Activated naive CD8-positive, alpha-beta T cell treated with anti-CD3 and anti-CD28 coated beads, Interleukin-2, amount 50 U/mL, for 24 hours (primary cell): ENCODE measurements around the gene ZG16.
A peak's percentile ranks its signal among the peaks of the same experiment; 100 is the strongest.

Experiments
- ATAC-seq: fragments of 150-1000 bp; cut with Tn5 transposase; one replicate; pipeline ENCODE4 v1.10.0; 2021
- DNase-seq: peaks from one replicate; pipeline ENCODE4 v3.0.0; 2021
- H3K27ac Mint-ChIP-seq: one replicate; pipeline ENCODE4 v1.8.0; 2021; ENCODE audit warnings: mild to moderate bottlenecking, mixed read lengths
- H3K27me3 Mint-ChIP-seq: one replicate; pipeline ENCODE4 v1.8.0; 2021; ENCODE audit warnings: mixed read lengths
- H3K36me3 Mint-ChIP-seq: one replicate; pipeline ENCODE4 v1.8.0; 2021; ENCODE audit warnings: low read depth, mixed read lengths
- H3K4me1 Mint-ChIP-seq: one replicate; pipeline ENCODE4 v1.8.0; 2021; ENCODE audit warnings: mixed read lengths
- H3K4me3 Mint-ChIP-seq: one replicate; pipeline ENCODE4 v1.8.0; 2021; ENCODE audit warnings: mild to moderate bottlenecking, moderate library complexity, mixed read lengths
- H3K9me3 Mint-ChIP-seq: one replicate; pipeline ENCODE4 v1.8.0; 2021; ENCODE audit warnings: mixed read lengths

ZG16 gene

GRCh38 chr16:29806641-29807425 is 28.8 kb downstream of the ZG16 start:
- ATAC-seq: no peak
- Mint-ChIP-seq H3K36me3 (peaks cover 53% of the 10 kb centered on the region), H3K27me3 (no peaks in the 10 kb centered on the region), H3K27ac (peak overlapping the region; percentile 98), H3K4me3 (peak overlapping the region; percentile 97), H3K4me1 (peaks cover 57% of the 10 kb centered on the region), H3K9me3 (no peaks in the 10 kb centered on the region)
- peak; percentile 74 for DNase-seq

DNA sequence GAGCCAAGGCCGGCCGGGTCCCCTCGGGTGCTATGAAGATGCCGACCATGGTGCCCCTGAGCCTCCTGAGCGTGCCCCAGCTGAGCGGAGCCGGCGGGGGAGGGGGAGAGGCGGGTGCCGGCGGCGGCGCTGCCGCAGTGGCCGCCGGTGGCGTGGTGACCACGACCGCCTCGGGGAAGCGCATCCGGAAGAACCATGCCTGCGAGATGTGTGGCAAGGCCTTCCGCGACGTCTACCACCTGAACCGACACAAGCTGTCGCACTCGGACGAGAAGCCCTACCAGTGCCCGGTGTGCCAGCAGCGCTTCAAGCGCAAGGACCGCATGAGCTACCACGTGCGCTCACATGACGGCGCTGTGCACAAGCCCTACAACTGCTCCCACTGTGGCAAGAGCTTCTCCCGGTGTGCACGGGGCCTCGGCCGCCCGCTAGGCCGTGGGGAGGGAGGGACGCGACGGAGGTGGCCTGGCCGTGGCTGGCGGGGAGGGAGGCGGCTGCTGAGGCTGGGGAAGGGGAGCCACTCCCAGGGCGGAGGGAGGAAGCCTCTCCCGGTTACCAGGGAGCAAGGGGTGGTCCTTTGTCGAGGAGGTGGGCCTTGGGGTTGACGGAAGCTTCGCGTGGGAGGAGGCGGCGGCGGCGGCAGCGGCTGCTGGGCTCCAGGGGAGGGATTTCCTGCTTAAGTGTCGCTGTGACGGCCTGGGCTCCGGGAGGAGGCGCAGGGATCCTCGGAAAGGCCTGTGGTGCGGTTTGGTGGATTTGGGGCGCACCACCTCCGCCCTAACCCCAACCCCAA is 29.6 kb downstream of the ZG16 start:
- ATAC-seq: peak; percentile 27
- H3K9me3 Mint-ChIP-seq: no peaks in the 10 kb centered on the region
- peaks cover 53% of the 10 kb centered on the region for H3K36me3 Mint-ChIP-seq
- H3K27ac Mint-ChIP-seq: peak overlapping the region; percentile 98
- H3K27me3 Mint-ChIP-seq: peaks cover 5% of the 10 kb centered on the region
- DNase-seq: peak; percentile 90
- H3K4me3 Mint-ChIP-seq: peak overlapping the region; percentile 97
- peaks cover 58% of the 10 kb centered on the region for H3K4me1 Mint-ChIP-seq

GRCh38 chr16:29808219-29808900 is 30.3 kb downstream of the ZG16 start:
- peaks cover 58% of the 10 kb centered on the region for H3K4me1 Mint-ChIP-seq

GRCh38 chr16:29809031-29809747 is 31.1 kb downstream of the ZG16 start:
- Mint-ChIP-seq H3K27me3 (peaks cover 5% of the 10 kb centered on the region), H3K36me3 (peaks cover 38% of the 10 kb centered on the region), H3K27ac (peak overlapping the region; percentile 98), H3K4me1 (peaks cover 53% of the 10 kb centered on the region), H3K4me3 (peak overlapping the region; percentile 97), H3K9me3 (no peaks in the 10 kb centered on the region)
- DNase-seq: no peak
- ATAC-seq: no peak

More at GRCh38 chr16:29808219-29808900, 30.3 kb downstream of the ZG16 start:
- H3K27ac Mint-ChIP-seq: peak overlapping the region; percentile 98
- ATAC-seq: no peak
- peak overlapping the region; percentile 97 for H3K4me3 Mint-ChIP-seq
- H3K27me3 Mint-ChIP-seq: peaks cover 5% of the 10 kb centered on the region
- peaks cover 46% of the 10 kb centered on the region for H3K36me3 Mint-ChIP-seq
- H3K9me3 Mint-ChIP-seq: no peaks in the 10 kb centered on the region
- DNase-seq: peak; percentile 42

- DNase-seq (peak; percentile 60), ATAC-seq (no peak)
- peak overlapping the region; percentile 97 for H3K4me3 Mint-ChIP-seq
- H3K36me3 Mint-ChIP-seq: peaks cover 34% of the 10 kb centered on the region
- H3K27ac Mint-ChIP-seq: peak overlapping the region; percentile 86
- peaks cover 5% of the 10 kb centered on the region for H3K27me3 Mint-ChIP-seq
- H3K9me3 Mint-ChIP-seq: no peaks in the 10 kb centered on the region
- peaks cover 52% of the 10 kb centered on the region for H3K4me1 Mint-ChIP-seq
Observed at GRCh38 chr16:29809850-29810698, 32.0 kb downstream of the ZG16 start.

DNA sequence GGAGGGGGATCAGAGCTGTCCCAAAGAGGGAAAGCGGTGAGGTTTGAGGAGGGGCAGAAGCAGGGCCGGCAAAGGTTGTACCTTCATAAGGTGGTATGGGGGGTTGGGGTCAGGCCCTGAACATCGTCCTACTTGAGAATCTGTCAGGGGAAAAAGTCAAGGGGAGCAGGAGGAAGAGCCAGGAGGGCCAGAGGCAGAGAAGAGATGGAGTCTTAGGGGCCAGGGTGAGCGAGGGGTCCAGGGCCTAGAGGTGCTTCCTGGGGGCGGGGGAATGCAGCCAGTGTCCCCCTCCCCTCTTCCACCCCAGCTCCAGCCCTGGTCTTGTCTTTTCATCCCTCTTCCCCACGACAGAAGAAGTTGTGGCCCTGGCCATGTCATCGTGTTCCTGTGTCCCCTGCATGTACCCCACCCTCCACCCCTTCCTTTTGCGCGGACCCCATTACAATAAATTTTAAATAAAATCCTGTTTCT is 32.7 kb downstream of the ZG16 start:
- no peaks in the 10 kb centered on the region for H3K9me3 Mint-ChIP-seq
- ATAC-seq: no peak
- DNase-seq: no peak
- peaks cover 6% of the 10 kb centered on the region for H3K27me3 Mint-ChIP-seq
- peak overlapping the region; percentile 80 for H3K27ac Mint-ChIP-seq
- H3K4me1 Mint-ChIP-seq: peaks cover 56% of the 10 kb centered on the region
- peaks cover 32% of the 10 kb centered on the region for H3K36me3 Mint-ChIP-seq
- peak overlapping the region; percentile 97 for H3K4me3 Mint-ChIP-seq

DNA sequence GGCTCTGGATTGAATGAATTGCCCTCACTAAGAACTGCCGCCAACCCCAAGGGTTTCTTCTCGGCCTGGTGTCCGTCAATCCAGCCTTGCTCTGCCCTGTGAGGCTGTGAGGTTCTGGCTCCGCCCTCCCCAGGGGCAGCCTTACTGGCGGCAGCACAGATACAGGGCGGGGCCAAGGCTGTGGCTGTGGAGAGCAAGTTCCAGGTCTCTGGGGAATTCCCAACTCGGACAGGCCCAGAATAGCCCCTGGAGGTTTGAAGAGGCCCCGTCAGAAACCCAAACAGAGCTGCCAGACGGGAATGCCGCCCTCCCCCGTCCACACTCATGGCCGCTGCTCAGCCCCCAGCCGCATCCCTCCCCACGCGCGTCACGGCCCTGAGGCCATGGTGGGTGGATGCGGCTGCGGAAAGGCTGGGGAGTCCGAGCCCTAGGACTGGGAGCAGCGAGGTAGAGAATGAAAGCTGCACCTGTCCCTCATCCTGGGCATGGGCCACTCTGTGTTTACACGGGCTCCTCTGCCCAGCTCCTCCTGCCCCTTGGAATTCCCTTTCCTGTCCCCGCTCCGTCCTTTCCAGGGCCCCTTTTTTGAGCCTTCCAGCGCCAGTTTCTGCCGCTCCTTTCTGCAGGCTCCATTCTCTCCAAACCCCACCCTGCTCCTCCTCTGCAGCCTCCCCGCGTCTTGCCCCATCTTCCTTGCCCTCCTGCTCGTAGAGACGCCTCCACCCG is 33.3 kb downstream of the ZG16 start:
- peaks cover 35% of the 10 kb centered on the region for H3K36me3 Mint-ChIP-seq

GRCh38 chr16:29811896-29812665 is 34.0 kb downstream of the ZG16 start, which contains the start of gene PRRT2:
TSS of gene PRRT2 (plus strand) at chr16:29812193. CDS start at chr16:29813055, 862 bp downstream.
- Mint-ChIP-seq H3K9me3 (no peaks in the 10 kb centered on the region), H3K27ac (peak within 1 kb of the TSS; percentile 80), H3K4me1 (peaks cover 60% of the 10 kb centered on the region), H3K27me3 (peaks cover 9% of the 10 kb centered on the region), H3K36me3 (peaks cover 36% of the 10 kb centered on the region), H3K4me3 (peak within 1 kb of the TSS; percentile 97)
- DNase-seq (peak; percentile 66), ATAC-seq (no peak)

More for the DNA sequence above, 33.3 kb downstream of the ZG16 start:
- H3K4me1 Mint-ChIP-seq: peaks cover 59% of the 10 kb centered on the region
- no peaks in the 10 kb centered on the region for H3K9me3 Mint-ChIP-seq
- H3K4me3 Mint-ChIP-seq: peak overlapping the region; percentile 97
- DNase-seq (peak; percentile 88), ATAC-seq (peak; percentile 54)
- peaks cover 9% of the 10 kb centered on the region for H3K27me3 Mint-ChIP-seq
- peak overlapping the region; percentile 80 for H3K27ac Mint-ChIP-seq

- Mint-ChIP-seq H3K4me3 (no peak overlapping the region), H3K36me3 (peaks cover 31% of the 10 kb centered on the region), H3K27ac (no peak overlapping the region), H3K4me1 (peaks cover 60% of the 10 kb centered on the region), H3K9me3 (no peaks in the 10 kb centered on the region), H3K27me3 (peaks cover 9% of the 10 kb centered on the region)
- DNase-seq: no peak
- ATAC-seq: no peak
Observed at GRCh38 chr16:29812754-29813643, 34.9 kb downstream of the ZG16 start.

- ATAC-seq: no peak
- peaks cover 31% of the 10 kb centered on the region for H3K36me3 Mint-ChIP-seq
- H3K4me3 Mint-ChIP-seq: no peak overlapping the region
- no peaks in the 10 kb centered on the region for H3K9me3 Mint-ChIP-seq
- H3K27ac Mint-ChIP-seq: no peak overlapping the region
- no peak for DNase-seq
- H3K27me3 Mint-ChIP-seq: peaks cover 9% of the 10 kb centered on the region
- peaks cover 62% of the 10 kb centered on the region for H3K4me1 Mint-ChIP-seq
Observed at GRCh38 chr16:29813644-29814562, 35.8 kb downstream of the ZG16 start.
